H1 (cell line): ENCODE data around the gene PHLPP1. TPM values are rescaled to one million over a fixed set of nuclear protein-coding genes. Genes with fewer than 3 reads are reported as not detected.

Source experiments
- CTCF ChIA-PET: fragments of 300-600 bp; sonication (Branson Sonifier 250); formaldehyde crosslinking; loops from one replicate; lab custom pipeline; 2021; ENCODE audit not compliant: partially characterized antibody; lab: Charles Lee
- POLR2A ChIA-PET: fragments of 300-600 bp; sonication (Branson Sonifier 250); formaldehyde crosslinking; loops from one replicate; lab custom pipeline; 2021; ENCODE audit warnings: inconsistent platforms; ENCODE audit not compliant: partially characterized antibody; lab: Charles Lee
- DNase-seq, 2 experiments: peaks; one replicate each; pipeline versions ENCODE4 v3.0.0 to v3.0.0-alpha.2; 2010 to 2022; ENCODE audit warnings: low spot score in 2 of 2, low read depth in 1 of 2, mixed read lengths in 1 of 2
- FAIRE-seq: peaks from 2 replicates; lab custom pipeline; 2011; peaks lifted over from hg19 to GRCh38; lab: Jason Lieb, UNC
- H2AFZ ChIP-seq: 2 replicates; pipeline ENCODE4 v1.8.1; 2012; ENCODE audit warnings: low read length, inconsistent platforms
- H2AK5ac ChIP-seq: 2 replicates; pipeline ENCODE4 v1.6.1; 2013; ENCODE audit warnings: low read depth, low read length
- H2BK120ac ChIP-seq: replicated peaks from 2 replicates; pipeline ENCODE3; 2013; ENCODE audit warnings: low read depth, low read length, inconsistent platforms
- H2BK12ac ChIP-seq: 2 replicates; pipeline ENCODE4 v1.6.1; 2013; ENCODE audit warnings: low read depth, low read length
- H2BK15ac ChIP-seq: 2 replicates; pipeline ENCODE4 v1.6.1; 2013; ENCODE audit warnings: low read length
- H2BK20ac ChIP-seq: 2 replicates; pipeline ENCODE4 v1.6.1; 2013; ENCODE audit warnings: low read length
- H2BK5ac ChIP-seq: 2 replicates; pipeline ENCODE4 v1.6.1; 2013; ENCODE audit warnings: low read depth, low read length
- H3K14ac ChIP-seq: 2 replicates; pipeline ENCODE4 v1.6.1; 2013; ENCODE audit warnings: inconsistent platforms; ENCODE audit not compliant: insufficient read length
- H3K18ac ChIP-seq: 2 replicates; pipeline ENCODE4 v1.6.1; 2013; ENCODE audit warnings: low read length; ENCODE audit errors: extremely low read depth
- H3K23ac ChIP-seq: 2 replicates; pipeline ENCODE4 v1.6.1; 2013; ENCODE audit warnings: inconsistent platforms; ENCODE audit not compliant: insufficient read length
- H3K23me2 ChIP-seq: 2 replicates; pipeline ENCODE4 v1.6.1; 2013; ENCODE audit warnings: low read depth, low read length
- H3K27ac ChIP-seq: 2 replicates; pipeline ENCODE4 v1.6.1; 2011; ENCODE audit warnings: low read depth, low read length, inconsistent platforms
- H3K27me3 ChIP-seq, 4 experiments: replicated peaks in 1 of 4; 1 replicate in 1 of 4; 2 replicates in 3 of 4; pipeline versions ENCODE4 v1.6.1 to v1.8.1; 2011 to 2013; ENCODE audit warnings: low read length in 3 of 4, mild to moderate bottlenecking in 3 of 4, inconsistent platforms in 2 of 4, mixed read lengths in 2 of 4, moderate library complexity in 1 of 4; ENCODE audit not compliant: control insufficient read depth in 3 of 4, insufficient read depth in 3 of 4; ENCODE audit errors: extremely low read depth in 1 of 4
- H3K36me3 ChIP-seq, 4 experiments: 2 replicates each; pipeline versions ENCODE4 v1.6.1 to v1.8.1; 2011 to 2013; ENCODE audit warnings: mild to moderate bottlenecking in 4 of 4, low read length in 3 of 4, moderate library complexity in 2 of 4, control low read depth in 1 of 4, inconsistent platforms in 1 of 4; ENCODE audit not compliant: insufficient read depth in 4 of 4, control insufficient read depth in 2 of 4
- H3K4ac ChIP-seq: replicated peaks from 2 replicates; pipeline ENCODE3; 2013; ENCODE audit warnings: low read length, low read depth, mixed read lengths, inconsistent platforms; ENCODE audit not compliant: insufficient read length
- H3K4me1 ChIP-seq, 4 experiments: replicated peaks in 1 of 4; 1 replicate in 1 of 4; 2 replicates in 3 of 4; pipeline versions ENCODE4 v1.6.1 to v1.8.1; 2011 to 2013; ENCODE audit warnings: low read length in 3 of 4, inconsistent platforms in 2 of 4, mixed read lengths in 1 of 4; ENCODE audit not compliant: insufficient read depth in 4 of 4, control insufficient read depth in 3 of 4
- H3K4me2 ChIP-seq, 2 experiments: 2 replicates each; pipeline versions ENCODE4 v1.6.1 to v1.8.1; 2011 to 2013; ENCODE audit warnings: low read depth in 2 of 2, low read length in 2 of 2, control low read depth in 1 of 2, inconsistent platforms in 1 of 2, mild to moderate bottlenecking in 1 of 2; ENCODE audit not compliant: insufficient read depth in 1 of 2
- H3K4me3 ChIP-seq, 4 experiments: fragments of 200-600, 300-600 bp in 1 of 4; sonication (generic), shearing (Covaris generic), sonication (Bioruptor Twin) in 1 of 4; 2 replicates each; pipeline versions ENCODE4 v1.5.1 to v1.8.1; 2011 to 2016; ENCODE audit warnings: low read length in 4 of 4, low read depth in 3 of 4, control low read depth in 2 of 4, inconsistent platforms in 2 of 4, mild to moderate bottlenecking in 2 of 4, mixed read lengths in 1 of 4, moderate library complexity in 1 of 4; ENCODE audit not compliant: insufficient read depth in 2 of 4; ENCODE audit errors: extremely low read depth in 1 of 4
- H3K56ac ChIP-seq: replicated peaks from 2 replicates; pipeline ENCODE3; 2013; ENCODE audit warnings: low read depth, mild to moderate bottlenecking, mixed read lengths, low read length, inconsistent platforms; ENCODE audit not compliant: insufficient read length
- H3K79me1 ChIP-seq: 2 replicates; pipeline ENCODE4 v1.6.1; 2013; ENCODE audit warnings: low read depth, low read length, control low read depth
- H3K79me2 ChIP-seq, 2 experiments: 2 replicates each; pipeline versions ENCODE4 v1.6.1 to v1.8.1; 2012 to 2013; ENCODE audit warnings: low read length in 2 of 2, mild to moderate bottlenecking in 2 of 2, inconsistent platforms in 1 of 2; ENCODE audit not compliant: insufficient read depth in 2 of 2, control insufficient read depth in 1 of 2
- H3K9ac ChIP-seq, 4 experiments: replicated peaks in 1 of 4; 1 replicate in 1 of 4; 2 replicates in 3 of 4; pipeline versions ENCODE4 v1.6.1 to v1.8.1; 2011 to 2013; ENCODE audit warnings: low read depth in 3 of 4, low read length in 3 of 4, control low read depth in 2 of 4, mild to moderate bottlenecking in 2 of 4, moderate library complexity in 2 of 4, inconsistent platforms in 1 of 4; ENCODE audit errors: extremely low read depth in 1 of 4
- H3K9me3 ChIP-seq, 2 experiments: 2 replicates each; pipeline versions ENCODE4 v1.6.1 to v1.8.1; 2012 to 2013; ENCODE audit warnings: mild to moderate bottlenecking in 2 of 2, moderate library complexity in 2 of 2, control low read depth in 1 of 2, inconsistent platforms in 1 of 2, low read depth in 1 of 2, low read length in 1 of 2, mixed read lengths in 1 of 2; ENCODE audit not compliant: insufficient read depth in 2 of 2
- H4K20me1 ChIP-seq, 2 experiments: replicated peaks in 1 of 2; 2 replicates each; pipeline versions ENCODE3 to v1.8.1; 2011 to 2013; ENCODE audit warnings: inconsistent platforms in 2 of 2, low read length in 2 of 2, mild to moderate bottlenecking in 1 of 2; ENCODE audit not compliant: insufficient read depth in 2 of 2, control insufficient read depth in 1 of 2
- H4K5ac ChIP-seq: 2 replicates; pipeline ENCODE4 v1.6.1; 2013; ENCODE audit warnings: low read length, low read depth, mixed read lengths, inconsistent platforms; ENCODE audit not compliant: insufficient read length
- H4K8ac ChIP-seq: 2 replicates; pipeline ENCODE4 v1.8.0; 2013; ENCODE audit warnings: mild to moderate bottlenecking, moderate library complexity, low read length, inconsistent platforms; ENCODE audit not compliant: insufficient read depth; ENCODE audit errors: extremely low read depth
- H4K91ac ChIP-seq: replicated peaks from 2 replicates; pipeline ENCODE3; 2013; ENCODE audit warnings: low read length, mixed read lengths, inconsistent platforms; ENCODE audit not compliant: insufficient read length
- ATF3 ChIP-seq: IDR thresholded peaks from 2 replicates; pipeline ENCODE4 v1.6.1; 2011; ENCODE audit warnings: low read depth, mild to moderate bottlenecking, low read length; ENCODE audit not compliant: insufficient read depth
- CBX5 ChIP-seq: fragments of 300-800, 300-1000 bp; sonication (generic); IDR thresholded peaks from 2 replicates; pipeline ENCODE4 v1.7.1; 2016; ENCODE audit warnings: antibody characterized with exemption, low read length, low read depth
- CTBP2 ChIP-seq: IDR thresholded peaks from 2 replicates; pipeline ENCODE4 v1.7.0; 2011; ENCODE audit warnings: borderline replicate concordance, mild to moderate bottlenecking, moderate library complexity, mixed read lengths, low read length; ENCODE audit not compliant: insufficient read depth, insufficient read length
- E2F6 ChIP-seq: IDR thresholded peaks from 2 replicates; pipeline ENCODE4 v1.6.1; 2012; ENCODE audit warnings: inconsistent platforms
- GABPA ChIP-seq: IDR thresholded peaks from 2 replicates; pipeline ENCODE4 v1.6.1; 2011; ENCODE audit warnings: mild to moderate bottlenecking, low read length, moderate library complexity, borderline replicate concordance; ENCODE audit not compliant: insufficient read depth
- MAFK ChIP-seq: IDR thresholded peaks from 2 replicates; pipeline ENCODE4 v1.6.1; 2012; ENCODE audit warnings: low read depth, mild to moderate bottlenecking, improper control_type of control experiment, low read length
- POU5F1 ChIP-seq: IDR thresholded peaks from 2 replicates; pipeline ENCODE4 v1.6.1; 2011; ENCODE audit warnings: low read depth, mild to moderate bottlenecking, low read length, moderate library complexity
- RNF2 ChIP-seq: fragments of 200-900, 300-1000 bp; sonication (generic); IDR thresholded peaks from 2 replicates; pipeline ENCODE4 v1.7.1; 2016; ENCODE audit warnings: borderline replicate concordance, low read depth, mild to moderate bottlenecking, antibody characterized with exemption, low read length; ENCODE audit not compliant: poor library complexity, severe bottlenecking; ENCODE audit errors: missing control alignments
- WGBS, 2 experiments: shearing (Covaris generic) in 1 of 2; methylation state at CpG; one replicate each; pipeline versions ENCODE4 v1.1.6 to v1.1.7; 2013 to 2015; ENCODE audit warnings: low lambda C conversion rate in 2 of 2, mixed read lengths in 2 of 2, inconsistent platforms in 1 of 2, low coverage in 1 of 2, missing lambda C conversion rate in 1 of 2; ENCODE audit not compliant: insufficient replicate concordance in 2 of 2, insufficient coverage in 1 of 2, insufficient read length in 1 of 2; ENCODE audit errors: extremely low coverage in 1 of 2, missing lambda C conversion rate in 1 of 2; 5-methylcytosine and 5-hydroxymethylcytosine counted together
- polyA plus RNA-seq, 7 experiments: library from polyadenylated mRNA; depleted of rRNA in 3 of 7; stranded (reverse) in 5 of 7; unstranded in 2 of 7; fragments of >200 nt in 5 of 7; fragments of 200-250 nt in 2 of 7; gene quantifications; 1 replicate in 5 of 7; 2 replicates in 1 of 7; 4 replicates in 1 of 7; pipeline versions ENCODE4 v1.2.1 to v1.2.3, GENCODE V29; 2011 to 2013; ENCODE audit warnings: missing spikeins in 2 of 7, mixed read lengths in 2 of 7
- total RNA-seq: library from RNA; stranded (reverse); fragmentation: NEBNext Ultra II Directional; extraction: Animal tissue kit (Norgen Biotek cat#: 25700); gene quantifications from 2 replicates; pipeline ENCODE4 v1.2.1, GENCODE V29; 2021
- TF ChIP-seq, protein P1 (sequence below), 3 experiments: IDR thresholded peaks; 1 replicate in 2 of 3; 2 replicates in 1 of 3; pipeline versions ENCODE4 v1.5.1 to v1.6.1; 2011; ENCODE audit warnings: low read length in 3 of 3, mild to moderate bottlenecking in 3 of 3, inconsistent platforms in 2 of 3, low read depth in 1 of 3, moderate library complexity in 1 of 3; ENCODE audit not compliant: insufficient read depth in 1 of 3; ENCODE audit errors: control extremely low read depth in 1 of 3

The PHLPP1 gene
- total and polyA plus RNA-seq, 2 of the 8 experiments (the other 6 are each of a cell fraction or from before 2014, with no cell fraction given), result 28.0 to 66.3 TPM

DNA sequence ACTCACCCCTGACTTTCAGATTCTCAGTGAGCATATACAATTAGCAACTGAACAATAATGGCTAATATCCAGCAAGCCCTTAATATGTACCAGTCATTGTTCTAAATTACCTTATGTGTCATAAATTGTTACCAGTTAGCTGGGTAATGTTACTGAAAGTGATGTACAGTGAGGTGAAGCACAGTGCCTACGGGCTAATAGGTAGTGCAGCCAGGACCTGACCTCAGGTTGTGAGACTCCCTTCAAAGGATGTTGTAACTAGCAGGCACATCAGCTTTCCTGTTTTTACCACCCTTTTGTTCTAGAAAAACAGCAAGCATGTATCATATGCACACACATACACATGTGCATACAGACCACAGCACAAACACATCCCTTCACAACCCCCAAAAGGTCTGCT, 258.3 kb downstream of the PHLPP1 start:
- ChIA-PET CTCF (interaction anchor here (1.6 to 3.8 kb wide), 3 partner anchors 8 to 48 kb away, joined by 3 to 23 read pairs (median 4); no protein-coding TSS in a partner anchor), POLR2A (no interaction called here)
- H4K8ac ChIP-seq, result no peak overlapping the region
- H3K79me2 ChIP-seq, result no peaks in the 10 kb centered on the region; a peak in 1 of 4 replicates
- no peaks in the 10 kb centered on the region for H3K23me2 ChIP-seq
- WGBS, 2 experiments, result 88% methylated on average over 1 of the region's 1 CpG; no CpG with 5 or more reads in 1 of the 2 experiments
- H2AK5ac ChIP-seq, result no peak overlapping the region
- DNase-seq (no peak), FAIRE-seq (no peak)
- no peak overlapping the region for H3K4me3 ChIP-seq
- no peak overlapping the region for H2AFZ ChIP-seq
- H3K9me3 ChIP-seq, result no peaks in the 10 kb centered on the region
- H3K36me3 ChIP-seq, result peaks cover 10 to 42% (median 26%) of the 10 kb centered on the region in 4 experiments
- H3K27ac ChIP-seq, result no peak overlapping the region
- H2BK15ac ChIP-seq, result no peak overlapping the region
- no peaks in the 10 kb centered on the region for H3K27me3 ChIP-seq
- no peak overlapping the region for H4K91ac ChIP-seq
- H3K4me2 ChIP-seq, result no peak overlapping the region
- H3K4ac ChIP-seq, result no peak overlapping the region
- no peak overlapping the region for H3K14ac ChIP-seq
- no peak overlapping the region for H2BK120ac ChIP-seq
- H3K79me1 ChIP-seq, result peaks cover 6% of the 10 kb centered on the region; the same call in 1 of the 2 replicates
- H3K9ac ChIP-seq, result no peak overlapping the region
- peaks cover 1 to 4% of the 10 kb centered on the region in 2 experiments for H4K20me1 ChIP-seq
- no peak overlapping the region for H3K56ac ChIP-seq
- no peak overlapping the region for H3K18ac ChIP-seq
- no peak overlapping the region for H2BK5ac ChIP-seq
- H2BK12ac ChIP-seq, result no peak overlapping the region
- H3K4me1 ChIP-seq, result peaks cover 3 to 12% (median 5%) of the 10 kb centered on the region in 4 experiments
- no peak overlapping the region for H2BK20ac ChIP-seq
- no peak overlapping the region for H3K23ac ChIP-seq
- no peak overlapping the region for H4K5ac ChIP-seq
- TF ChIP-seq POU5F1 (no peak), RNF2 (no peak), ATF3 (no peak), GABPA (no peak), CBX5 (no peak), MAFK (no peak), E2F6 (no peak), CTBP2 (no peak)
- TF ChIP-seq, protein P1, sequence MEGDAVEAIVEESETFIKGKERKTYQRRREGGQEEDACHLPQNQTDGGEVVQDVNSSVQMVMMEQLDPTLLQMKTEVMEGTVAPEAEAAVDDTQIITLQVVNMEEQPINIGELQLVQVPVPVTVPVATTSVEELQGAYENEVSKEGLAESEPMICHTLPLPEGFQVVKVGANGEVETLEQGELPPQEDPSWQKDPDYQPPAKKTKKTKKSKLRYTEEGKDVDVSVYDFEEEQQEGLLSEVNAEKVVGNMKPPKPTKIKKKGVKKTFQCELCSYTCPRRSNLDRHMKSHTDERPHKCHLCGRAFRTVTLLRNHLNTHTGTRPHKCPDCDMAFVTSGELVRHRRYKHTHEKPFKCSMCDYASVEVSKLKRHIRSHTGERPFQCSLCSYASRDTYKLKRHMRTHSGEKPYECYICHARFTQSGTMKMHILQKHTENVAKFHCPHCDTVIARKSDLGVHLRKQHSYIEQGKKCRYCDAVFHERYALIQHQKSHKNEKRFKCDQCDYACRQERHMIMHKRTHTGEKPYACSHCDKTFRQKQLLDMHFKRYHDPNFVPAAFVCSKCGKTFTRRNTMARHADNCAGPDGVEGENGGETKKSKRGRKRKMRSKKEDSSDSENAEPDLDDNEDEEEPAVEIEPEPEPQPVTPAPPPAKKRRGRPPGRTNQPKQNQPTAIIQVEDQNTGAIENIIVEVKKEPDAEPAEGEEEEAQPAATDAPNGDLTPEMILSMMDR (IDR thresholded peaks at IDR 0.05; ENCODE audit: control extremely low read depth in 1 of 3, insufficient read depth in 1 of 3, low read depth in 1 of 3, low read length in 3 of 3), result no peak
